ENCODE measurements around the gene AGL.
"Not testable (repeated sequence)": the region's sequence is repeated elsewhere in the genome, so short reads cannot be mapped to it uniquely, and the experiment has no call there.

The AGL gene

GRCh38 chr1:99851850-99852454, 1.8 kb downstream of the AGL start:
- no peak for DNase-seq

DNA sequence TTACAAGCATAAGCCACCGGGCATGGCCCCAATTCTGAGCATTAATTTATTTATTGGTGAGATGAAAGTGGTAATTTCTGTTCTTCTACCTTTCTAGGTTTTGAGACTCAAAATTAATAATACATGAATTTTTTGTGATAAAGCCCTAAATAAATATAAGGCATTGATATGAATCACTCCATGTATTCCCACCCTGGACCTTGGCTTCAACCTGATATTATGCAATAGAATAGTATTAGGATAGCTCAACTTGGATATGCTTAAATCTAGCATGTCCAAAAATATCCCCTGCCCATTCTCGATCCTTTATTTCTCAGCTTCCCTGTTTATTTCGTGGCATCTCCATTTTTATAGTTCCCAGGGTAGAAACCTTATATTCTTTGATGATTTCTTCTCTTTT, 2.5 kb downstream of the AGL start:
- no peak for DNase-seq

DNA sequence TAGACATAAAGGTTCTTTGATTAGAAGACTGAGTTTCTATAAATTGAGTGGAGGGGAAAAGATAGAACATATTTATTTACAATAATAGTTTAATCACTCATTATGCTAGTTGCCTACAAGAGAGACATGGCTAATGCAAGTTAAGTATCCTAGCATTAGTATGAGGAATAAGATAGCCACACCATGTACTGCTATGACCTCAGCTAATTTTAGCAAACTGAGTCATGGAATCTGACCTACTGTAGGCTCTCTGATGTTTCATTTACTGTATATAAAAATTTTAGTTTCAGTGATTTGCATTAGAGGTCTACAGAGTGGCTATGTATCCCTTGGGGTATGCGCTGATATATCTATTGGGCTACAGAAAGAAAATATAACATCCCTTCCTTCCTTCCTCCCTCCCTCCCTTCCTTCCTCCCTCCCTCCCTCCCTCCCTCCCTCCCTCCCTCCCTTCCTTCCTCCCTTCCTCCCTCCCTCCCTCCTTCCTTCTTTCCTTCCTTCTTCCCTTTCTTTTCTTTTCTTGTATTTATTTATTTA, 5.8 kb downstream of the AGL start:
- DNase-seq: no peak

DNA sequence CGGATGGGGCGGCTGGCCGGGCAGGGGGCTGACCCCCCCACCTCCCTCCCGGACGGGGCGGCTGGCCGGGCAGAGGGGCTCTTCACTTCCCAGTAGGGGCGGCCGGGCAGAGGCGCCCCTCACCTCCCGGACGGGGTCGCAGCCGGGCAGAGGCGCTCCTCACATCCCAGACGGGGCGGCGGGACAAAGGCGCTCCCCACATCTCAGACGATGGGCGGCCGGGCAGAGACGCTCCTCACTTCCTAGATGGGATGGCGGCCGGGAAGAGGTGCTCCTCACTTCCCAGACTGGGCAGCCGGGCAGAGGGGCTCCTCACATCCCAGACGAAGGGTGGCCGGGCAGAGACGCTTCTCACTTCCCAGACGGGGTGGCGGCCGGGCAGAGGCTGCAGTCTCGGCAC, 6.9 kb downstream of the AGL start:
- DNase-seq: not testable (repeated sequence)

- no peak for DNase-seq
These were observed 8.1 kb downstream of the AGL start for GRCh38 chr1:99858286-99858685.

DNA sequence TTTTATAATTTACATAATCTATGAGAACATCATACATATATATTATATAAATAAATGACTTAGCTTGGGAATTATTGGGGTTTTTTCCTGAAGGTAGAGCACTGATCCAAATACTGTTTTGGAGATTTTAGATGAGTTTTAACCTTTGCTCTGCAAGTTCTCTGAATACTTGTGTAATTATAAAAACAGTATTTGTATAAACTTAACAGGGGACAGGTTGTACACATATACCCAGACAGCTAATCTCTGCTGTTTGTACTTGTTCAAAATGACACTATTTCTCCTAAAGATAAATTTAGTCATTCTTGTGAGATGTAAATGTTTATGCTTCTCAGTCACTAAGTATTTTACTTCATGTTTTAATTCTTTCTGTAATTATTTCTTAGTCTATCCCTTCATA, 8.7 kb downstream of the AGL start:
- DNase-seq: no peak

DNA sequence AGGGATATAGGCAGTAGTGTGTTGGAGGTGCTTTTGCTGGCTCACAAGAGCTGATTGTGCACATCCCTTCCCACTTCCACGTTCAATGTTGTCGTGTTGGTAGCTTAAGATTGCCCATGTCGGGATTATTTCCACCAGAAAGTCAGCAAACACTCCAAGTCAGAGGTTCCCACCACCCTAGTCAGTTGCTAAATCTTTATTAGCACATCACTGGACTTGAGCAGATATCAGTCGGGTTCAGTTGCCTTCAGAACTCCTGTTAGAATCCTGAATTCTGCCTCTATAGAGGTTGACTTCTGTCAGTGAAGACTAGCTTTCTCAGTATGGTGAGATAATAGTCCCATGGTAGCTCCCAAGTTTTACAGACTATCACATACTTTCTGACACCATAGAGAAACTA, 10.5 kb downstream of the AGL start:
- DNase-seq: no peak

GRCh38 chr1:99867682-99868081, 17.5 kb downstream of the AGL start:
- no peak for DNase-seq

GRCh38 chr1:99869304-99869703, 19.1 kb downstream of the AGL start:
- DNase-seq: no peak

DNA sequence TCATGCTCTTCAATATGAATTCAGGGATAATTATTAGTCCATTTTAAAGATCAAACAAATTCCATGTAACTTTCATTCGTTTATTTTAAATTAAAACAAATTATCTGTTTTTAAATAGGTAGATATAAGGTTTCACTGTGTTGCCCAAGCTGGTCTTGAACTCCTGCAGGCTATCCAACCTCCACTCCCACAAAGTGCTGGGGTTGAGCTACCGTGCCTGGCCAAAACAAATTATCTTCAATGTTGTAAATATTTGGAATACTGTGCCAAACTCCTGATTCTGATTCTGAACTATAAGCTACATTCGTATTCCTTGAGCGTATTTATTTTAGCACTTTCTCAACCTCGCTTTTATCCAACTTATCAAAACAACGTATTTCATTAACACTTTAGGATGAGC, 19.6 kb downstream of the AGL start:
- DNase-seq: no peak

GRCh38 chr1:99872063-99872462, 21.9 kb downstream of the AGL start:
- DNase-seq: no peak

- no peak for DNase-seq
These were observed 27.4 kb downstream of the AGL start for GRCh38 chr1:99877568-99877967.

- no peak for DNase-seq
These were observed 36.0 kb downstream of the AGL start for GRCh38 chr1:99886179-99886578.

DNA sequence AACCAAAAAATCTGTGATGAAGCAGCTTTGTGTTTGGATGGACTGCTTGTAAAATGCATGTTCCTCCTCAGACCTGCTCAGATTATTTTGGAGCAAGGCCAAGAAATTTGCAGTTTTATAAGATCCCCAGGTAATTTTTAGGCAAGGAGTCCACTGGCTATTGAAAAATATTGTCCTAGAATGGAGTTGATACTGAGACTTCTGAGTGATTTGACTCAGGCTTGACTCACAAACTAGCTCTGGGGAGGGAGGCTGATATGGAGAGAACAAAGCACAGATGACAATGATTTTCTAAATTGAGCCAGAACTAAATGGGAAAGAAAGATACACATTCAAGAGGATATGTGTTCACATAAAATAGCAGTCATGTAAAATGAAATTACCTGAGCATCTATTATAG, 36.7 kb downstream of the AGL start:
- DNase-seq: no peak

DNA sequence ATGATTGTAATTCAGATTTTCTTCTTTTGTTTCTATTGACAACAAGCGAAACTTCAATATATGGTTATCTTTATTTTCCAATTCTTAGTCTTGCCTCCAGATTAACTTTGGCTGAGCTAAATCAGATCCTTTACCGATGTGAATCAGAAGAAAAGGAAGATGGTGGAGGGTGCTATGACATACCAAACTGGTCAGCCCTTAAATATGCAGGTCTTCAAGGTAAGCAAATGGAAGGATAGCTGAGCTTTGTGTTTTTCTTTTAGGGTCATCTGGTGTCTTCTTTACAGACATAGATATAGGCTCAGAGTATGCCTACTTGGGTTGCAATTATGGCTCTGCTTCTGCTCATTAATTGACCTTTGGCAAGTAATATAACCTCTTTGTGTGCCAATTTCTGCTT, 37.7 kb downstream of the AGL start:
- DNase-seq: no peak

DNA sequence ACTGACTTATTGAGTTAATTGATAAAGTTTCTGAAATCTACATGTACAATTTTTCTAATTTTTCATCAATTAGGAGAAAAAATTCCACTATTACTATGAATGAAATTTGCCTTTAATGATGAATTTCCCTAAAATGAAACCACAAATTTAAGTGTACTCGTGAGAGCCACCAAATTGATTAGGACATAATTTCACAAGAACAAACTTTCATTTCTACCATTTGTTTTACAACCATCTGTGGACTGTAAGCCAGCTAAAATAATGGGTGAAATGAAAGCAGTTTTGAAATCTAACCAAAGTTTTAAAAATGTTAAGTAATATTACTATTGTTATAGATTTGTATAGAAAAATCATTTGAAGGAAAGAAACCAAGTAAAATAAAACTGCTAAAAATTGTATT, 41.8 kb downstream of the AGL start:
- DNase-seq: no peak

- not testable (repeated sequence) for DNase-seq
These were observed 53.1 kb downstream of the AGL start for GRCh38 chr1:99903278-99903677.

- no peak for DNase-seq
These were observed 56.4 kb downstream of the AGL start for GRCh38 chr1:99906535-99906934.

DNA sequence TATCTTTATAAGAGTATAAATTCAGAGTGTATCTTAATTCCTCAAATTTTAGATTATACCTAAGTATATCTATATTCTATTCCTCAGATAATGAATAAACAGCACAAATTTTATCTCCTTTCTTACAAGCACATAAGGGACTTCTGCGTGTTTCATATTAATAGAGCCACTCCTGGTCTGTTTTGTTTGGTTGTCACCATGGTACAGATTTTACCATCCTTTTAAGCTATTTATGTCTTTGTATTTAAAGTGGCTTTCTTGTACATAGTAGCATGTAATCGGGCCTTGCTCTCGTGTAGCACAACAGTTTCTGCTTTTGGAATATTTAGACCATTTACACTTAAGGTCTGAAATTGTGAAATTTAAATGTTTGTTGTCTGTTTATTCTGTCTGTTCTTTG, 67.1 kb downstream of the AGL start:
- no peak for DNase-seq

DNA sequence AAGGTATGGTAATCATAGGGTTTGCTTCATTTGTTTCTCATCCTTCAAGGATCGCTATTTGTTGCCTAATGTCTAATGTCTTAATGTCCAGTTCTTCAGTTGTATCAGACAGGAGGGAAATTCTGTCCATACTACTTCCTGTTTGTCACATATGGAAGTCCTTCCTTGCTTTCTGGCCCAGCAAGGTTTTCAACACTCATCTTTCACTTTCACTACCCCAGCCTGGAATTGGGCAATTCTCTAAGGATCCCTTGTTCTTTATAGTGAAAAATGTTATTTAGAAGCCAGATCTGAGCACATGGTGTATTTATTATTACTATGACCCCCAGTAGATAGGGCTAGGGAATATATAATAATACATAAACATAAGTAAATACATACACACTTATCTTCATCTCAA, 69.1 kb downstream of the AGL start:
- no peak for DNase-seq

DNA sequence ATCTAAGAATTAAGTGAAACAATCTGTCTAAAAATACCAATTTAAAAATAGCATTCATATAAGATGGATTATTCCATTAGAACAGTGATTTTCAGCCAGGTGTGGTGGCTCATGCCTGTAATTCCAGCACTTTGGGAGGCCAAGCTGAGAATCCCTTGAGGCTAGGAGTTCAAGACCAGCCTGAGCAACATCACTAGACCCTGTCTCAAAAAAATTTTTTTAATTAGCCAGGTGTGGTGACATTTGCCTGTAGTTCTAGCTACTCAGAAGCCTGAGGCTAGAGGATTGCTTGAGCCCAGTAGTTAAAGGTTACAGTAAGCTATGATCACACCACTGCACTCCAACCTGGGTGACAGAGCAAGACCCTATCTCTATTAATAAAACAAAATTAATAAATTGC, 84.6 kb downstream of the AGL start:
- DNase-seq: no peak

GRCh38 chr1:99935534-99935933, 85.4 kb downstream of the AGL start:
- no peak for DNase-seq

GRCh38 chr1:99936071-99936470, 85.9 kb downstream of the AGL start:
- DNase-seq: no peak

DNA sequence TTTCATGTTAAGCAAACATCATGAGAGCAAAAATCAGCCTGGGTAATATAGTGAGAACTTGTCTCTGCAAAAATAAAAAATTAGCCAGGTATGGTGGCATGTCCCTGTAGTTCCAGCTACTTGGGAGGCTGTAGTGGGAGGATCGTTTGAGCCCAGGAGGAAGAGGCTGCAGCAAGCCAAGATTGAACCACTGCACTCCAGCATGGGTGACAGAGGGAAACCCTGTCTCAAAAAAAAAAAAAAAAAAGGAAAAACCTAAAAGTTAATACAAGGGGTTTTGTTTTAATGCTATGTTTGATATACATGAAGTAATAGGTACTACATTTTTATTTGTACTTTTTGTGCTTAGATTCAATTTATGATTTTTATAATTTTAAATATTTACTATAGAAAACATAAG, 92.6 kb downstream of the AGL start:
- no peak for DNase-seq

GRCh38 chr1:99943223-99943794, 93.1 kb downstream of the AGL start:
- DNase-seq: peak; percentile 88
